Measurements from ENCODE around the gene HAUS7.

Gene HAUS7

DNA sequence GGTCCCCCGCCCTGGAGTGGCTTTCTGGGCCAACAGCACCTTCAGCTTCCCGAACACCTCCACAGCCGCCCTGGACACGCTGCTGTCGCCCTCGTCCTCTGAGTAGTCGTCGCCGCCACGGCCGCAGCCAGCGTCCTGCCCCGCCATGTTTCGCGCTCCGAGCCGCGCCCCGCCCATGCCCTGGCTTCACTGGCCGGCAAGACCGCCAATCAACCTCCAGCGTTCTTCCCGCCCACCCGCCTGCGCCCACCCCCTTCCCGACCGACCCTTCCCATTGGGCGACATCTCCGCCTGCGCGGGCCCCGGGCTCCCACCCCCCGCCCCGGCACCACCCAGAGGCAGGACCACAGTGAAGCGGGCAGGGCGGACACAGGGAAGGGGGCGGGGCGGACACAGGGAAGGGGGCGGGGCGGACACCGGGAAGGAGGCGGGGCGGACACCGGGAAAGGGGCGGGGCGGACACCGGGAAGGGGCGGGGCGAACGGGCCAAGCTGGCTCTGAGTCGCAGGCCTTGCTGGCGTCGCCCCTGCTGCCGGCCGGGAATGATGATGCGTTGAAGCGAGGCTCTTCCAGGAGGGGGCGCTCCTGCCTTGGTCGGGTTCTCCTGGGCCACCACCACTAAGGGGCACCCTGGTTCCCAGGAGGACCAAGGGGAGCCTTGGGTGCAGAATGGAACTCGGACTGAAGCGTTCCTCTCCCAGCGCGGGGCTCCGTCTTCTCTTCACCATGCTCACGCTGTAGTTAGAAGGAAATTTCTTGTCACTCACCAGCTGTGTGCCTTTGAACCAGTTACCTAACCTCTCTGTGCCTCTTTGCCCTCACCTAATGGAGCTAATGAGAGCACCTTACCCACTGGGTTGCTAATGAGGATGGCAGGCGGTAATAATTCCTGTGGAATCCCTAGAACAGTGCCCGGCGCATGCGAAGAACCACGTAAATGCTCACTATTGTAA lies at the start of gene HAUS7:
Gene HAUS7 (minus strand): TSS at position 166 of the 953 bp plus-strand sequence. CDS start 19 bp downstream, at position 147.
- peak; percentile 50 to 51 for DNase-seq

DNA sequence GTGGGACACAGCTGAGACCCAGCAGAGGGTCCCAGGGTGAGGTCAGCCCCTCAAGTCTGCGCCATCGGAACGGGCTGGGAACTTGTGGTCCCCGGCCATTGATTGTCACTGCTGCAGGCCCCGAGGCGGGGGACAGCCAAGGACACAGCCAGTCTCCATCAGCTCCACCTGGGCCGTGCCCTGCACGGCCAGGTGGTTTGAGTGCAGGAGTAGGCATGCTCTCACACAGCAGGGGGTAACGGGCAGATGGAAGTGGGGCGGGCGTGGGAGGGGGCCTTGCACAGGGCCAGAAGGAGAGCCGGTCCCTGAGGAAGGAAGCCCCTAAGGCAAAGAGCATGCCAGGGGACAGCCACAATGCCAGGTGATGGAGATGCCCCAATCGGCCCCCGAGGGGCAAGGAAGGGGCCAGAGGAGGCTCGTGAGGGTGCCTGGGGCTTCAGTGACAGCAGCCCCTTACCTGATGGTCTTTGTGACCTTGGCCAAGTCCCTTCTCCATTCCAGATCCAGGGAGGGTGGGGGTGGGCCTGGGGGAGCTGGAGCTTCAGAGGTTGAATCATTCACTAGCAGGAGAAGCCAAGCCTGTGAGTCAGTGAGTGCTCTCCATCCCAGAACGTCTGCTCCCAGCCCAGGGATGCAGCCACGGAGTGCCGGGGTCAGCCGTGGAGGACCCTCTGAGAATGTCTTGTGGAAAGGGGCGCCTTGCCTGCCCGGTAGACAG lies 49.4 kb upstream of the HAUS7 start:
- DNase-seq, result no peak

DNA sequence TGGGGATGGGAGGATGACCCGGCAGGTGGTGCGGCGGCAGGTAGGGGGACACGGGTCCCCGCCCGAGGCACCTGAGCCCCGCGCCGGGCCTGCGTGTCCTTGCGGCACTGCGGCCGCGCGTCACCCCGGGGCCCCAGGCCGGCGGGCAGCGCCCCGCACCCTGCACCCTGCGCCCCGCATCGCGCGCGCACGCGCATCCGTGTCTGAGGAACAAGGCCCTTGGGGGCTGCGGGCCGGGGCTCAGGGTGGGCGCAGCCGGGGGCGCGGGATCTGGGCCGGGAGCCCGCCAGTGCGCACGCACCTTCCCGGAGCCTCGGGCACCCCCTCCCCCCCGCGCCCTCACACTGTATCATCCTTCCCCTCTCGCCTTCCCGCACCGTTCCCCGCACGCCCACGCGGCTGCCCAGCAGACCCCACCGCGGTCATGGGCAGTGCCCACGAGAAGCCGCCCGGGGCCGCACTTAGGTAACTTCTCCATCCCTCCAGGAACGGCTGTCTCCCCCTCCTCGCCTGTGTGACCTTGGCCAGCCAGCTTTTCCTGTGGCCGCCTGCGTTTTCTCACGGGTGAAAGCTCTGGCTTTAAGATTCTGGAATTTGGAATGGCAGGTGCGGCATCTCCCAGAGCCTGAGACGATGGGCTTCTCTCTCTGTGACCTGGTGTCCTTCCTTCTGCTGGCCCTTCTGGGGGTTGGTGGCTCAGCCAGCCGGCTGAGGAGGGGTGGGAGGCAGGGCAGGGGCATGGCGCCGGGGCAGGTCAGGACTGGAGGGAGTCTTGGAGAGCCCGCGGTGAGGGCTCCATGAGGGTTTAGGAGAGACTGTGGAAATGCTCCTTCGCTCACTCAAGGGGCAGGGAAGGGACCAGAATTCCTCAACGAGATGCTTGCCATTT lies 47.8 kb upstream of the HAUS7 start:
- DNase-seq, result no peak

DNA sequence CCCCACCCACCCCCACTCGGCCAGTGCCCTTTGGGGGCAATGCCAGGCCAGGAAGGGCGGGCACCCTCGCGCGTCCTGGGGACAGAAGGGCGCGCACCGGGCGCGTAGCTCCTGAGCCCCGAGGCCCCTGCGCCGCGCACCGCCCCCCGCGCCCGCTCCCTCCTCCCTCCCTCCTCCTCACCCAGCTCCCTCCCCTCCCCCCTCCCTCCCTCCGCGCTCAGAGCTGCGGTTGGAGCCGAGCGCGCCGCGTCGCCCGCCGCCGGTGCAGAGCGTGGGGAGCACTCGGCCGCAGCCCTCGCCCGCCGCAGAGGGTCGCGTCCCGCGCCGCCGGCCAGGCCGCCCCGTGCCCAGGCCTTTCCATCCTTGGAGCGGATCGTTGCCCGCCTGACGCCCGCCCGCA lies 47.0 kb upstream of the HAUS7 start, which contains the start of gene ATP2B3:
Gene ATP2B3 (plus strand): TSS at position 220 of the 400 bp plus-strand sequence. CDS start 18,606 bp downstream, outside the sequence.
- DNase-seq, result no peak

DNA sequence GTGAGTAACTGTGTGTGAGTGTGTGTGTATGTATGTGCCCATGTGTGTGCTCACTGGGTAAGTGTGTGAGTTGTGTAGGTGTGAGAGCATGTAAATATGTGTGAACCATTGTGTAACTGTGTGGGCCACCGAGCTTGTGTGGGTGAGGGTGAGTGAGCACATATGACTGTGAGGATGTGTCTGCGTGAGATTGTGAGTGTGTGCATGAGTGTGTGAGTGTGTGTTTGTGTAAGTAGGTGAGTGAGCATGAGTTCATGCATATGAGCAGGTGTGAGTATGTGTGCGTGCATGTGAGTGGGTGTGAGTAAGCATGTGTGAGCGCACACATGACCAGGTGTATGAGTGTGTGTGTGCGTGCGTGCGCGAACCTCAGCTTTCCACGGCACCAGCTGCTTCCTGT lies 45.7 kb upstream of the HAUS7 start:
- DNase-seq, result no peak

DNA sequence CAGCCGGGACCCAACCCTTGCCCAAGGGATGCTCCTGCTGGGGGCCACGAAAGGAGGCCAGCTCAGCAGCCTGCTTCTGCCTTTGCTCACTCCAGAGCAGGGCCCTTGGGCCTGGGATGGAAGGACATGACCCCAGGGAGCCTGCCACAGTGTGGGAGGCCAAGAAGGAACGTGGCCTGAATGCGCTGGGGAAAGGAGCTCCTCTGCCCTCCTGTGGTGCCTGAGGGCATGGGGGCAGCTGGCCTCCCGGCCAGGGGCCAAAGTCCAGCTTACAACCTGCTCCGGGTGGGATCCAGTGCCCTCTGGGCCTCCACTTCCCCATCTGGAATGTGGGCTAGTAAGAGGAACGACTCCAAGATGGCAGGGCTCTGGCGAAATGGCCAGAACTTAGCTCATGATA lies 45.1 kb upstream of the HAUS7 start:
- DNase-seq, result no peak

DNA sequence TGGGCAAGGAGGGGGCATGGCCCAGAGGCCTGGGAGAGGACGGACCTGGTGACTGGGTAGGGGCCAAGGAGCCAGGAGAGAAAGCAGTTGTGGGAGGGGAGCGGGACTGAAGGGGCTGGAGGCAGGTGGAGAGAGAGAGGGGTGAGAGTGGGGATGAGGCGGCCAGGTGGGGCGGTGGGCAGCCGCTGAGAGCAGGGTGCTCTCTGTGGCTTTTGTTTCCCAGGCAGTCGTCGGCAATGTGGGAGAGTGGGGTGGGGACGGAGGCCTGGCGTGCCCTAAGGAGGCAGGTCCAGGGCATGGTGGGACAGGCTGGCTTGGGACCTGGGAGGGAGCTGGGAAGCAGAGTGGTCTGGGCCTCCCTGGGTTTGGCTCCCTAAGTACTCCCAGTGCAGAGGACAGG lies 43.9 kb upstream of the HAUS7 start:
- no peak for DNase-seq

DNA sequence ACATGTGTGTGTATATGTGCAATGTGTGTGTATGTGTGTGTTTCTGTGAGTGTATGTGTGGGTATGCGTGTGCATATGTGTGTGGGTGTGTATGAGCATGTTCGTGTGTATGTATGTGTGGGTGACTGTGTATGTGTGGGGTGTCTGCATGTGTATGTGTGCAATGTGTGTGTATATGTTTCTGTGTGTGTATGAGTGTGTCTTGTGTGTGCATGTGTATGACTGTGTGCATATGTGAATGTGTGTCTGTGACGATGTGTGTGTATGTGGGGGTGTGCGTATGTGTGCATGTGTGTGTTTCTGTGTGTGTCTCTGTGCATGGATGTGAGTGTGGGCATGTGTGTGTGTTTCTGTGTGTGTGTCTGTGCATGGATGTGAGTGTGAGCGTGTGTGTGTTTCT lies 42.9 kb upstream of the HAUS7 start:
- DNase-seq, result no peak

DNA sequence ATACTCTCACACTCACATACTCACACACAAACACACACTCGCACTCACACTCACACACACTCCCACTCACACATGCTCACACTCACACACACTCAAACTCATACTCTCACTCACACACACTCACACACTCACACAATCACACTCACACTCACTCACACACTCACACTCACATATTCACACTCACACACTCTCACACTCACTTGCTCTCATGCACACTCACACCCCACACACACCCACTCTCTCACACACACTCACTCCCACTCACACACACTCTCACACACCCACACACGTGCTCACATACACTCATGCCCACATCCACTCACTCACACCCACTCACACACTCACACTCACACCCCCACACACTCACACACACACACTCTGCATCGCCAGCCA lies 42.1 kb upstream of the HAUS7 start:
- no peak for DNase-seq

DNA sequence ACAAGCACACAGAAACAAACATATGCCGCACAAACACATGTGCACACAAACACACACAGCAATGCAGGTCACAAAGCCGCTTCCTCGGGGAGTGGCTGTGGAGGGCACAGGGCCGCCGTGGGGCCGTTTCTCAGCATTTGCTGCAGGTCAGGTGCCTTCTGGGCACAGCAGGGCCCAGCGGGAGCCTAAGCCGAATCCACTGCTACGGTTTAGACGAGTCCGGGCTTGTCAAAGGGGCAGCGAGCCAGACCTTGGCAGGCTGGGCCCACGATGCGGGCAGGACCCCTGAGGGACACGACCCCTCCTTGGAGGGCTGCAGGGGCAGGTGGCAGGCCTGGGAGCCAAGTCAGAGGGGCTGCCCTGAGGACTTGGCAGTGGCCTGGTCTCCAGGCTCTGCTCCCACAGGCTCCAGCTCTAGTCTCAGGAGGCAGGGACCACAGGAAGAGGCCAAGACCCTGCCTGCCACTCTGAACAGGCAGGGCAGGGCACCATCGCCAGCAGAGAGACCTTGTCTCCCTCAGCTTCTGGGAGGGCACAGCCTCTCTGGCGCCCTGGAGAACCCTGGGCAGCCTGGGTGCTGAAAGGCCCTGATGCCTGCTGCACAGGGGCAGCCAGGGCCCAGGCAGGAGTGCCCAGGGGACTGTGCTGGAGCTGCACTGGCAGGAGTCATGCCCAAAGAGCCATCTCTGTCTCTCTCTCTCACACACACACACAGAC lies 41.6 kb upstream of the HAUS7 start:
- no peak for DNase-seq

DNA sequence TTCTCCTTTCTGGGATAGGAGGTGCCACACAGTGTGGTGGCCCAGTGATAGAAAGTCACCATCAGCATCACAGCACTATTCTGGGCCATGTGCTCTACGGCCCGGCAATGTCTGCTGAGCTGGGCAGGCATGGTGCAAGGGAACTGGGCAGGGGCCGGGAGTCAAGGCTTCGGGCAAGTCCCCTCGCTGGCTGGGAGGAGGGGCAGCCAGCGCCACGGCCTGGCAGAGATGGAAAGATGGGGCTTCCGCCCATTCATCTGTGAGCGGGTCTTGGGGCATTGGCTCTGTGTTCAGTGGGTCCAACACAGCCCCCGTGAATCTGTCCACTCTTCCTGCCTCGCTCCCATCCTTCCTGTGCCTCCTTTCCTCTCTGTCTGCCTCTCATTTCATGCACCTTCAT lies 40.0 kb upstream of the HAUS7 start:
- no peak for DNase-seq

DNA sequence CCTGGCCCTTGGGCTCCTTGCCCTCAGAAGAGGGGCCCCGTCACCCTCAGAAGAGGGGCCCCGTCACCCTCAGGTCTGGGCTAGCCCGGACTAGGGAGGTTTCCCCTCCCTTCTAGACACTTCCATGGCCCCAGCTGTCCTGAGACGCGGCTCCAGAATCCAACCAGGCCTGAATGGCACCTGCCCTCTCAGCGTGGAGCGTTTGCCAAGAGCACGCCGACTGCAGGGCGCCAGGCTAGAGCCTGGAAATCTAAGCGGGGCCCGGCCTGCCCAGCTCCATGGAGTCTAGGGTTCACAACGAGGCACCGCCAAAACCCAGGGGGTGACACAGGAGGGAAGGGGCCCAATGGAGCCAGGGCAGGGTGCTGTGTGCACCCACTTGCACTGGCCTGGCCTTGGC lies 39.2 kb upstream of the HAUS7 start:
- peak in 1 of 2 experiments; percentile 1 for DNase-seq

DNA sequence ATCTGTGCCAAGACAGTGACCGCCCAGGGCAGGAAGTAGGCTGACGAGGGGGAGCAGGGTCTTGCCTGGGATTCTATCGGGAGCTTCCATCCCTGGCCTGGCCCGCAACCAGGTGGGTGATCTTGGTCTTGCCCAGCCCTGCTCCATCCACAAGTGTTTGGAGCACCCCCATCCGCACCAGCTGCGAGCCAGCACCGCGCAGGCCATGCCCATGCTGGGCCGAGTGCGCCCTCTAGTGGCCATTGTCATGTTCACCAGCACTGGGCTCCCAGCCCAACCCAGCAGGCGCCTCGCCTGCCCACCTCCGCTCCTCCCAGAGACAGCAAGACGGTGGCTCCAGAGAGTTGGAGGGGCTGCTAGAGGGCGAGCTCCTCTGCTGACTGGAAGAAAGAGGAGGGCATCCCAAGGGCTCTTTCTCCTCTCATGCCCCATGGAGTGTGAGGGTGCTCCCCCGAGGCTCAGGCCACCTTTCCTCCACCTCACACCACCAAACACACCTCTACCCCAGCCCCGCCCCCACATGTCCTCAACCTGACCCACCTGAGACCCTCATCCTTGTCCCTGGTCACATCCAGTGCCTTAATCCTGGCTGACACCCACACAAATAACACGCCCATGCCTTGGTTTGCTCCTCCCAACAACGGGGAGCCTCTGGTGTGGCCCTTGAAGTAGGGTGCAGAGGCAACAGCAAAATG lies 37.3 kb upstream of the HAUS7 start:
- DNase-seq, result peak in 1 of 2 experiments; percentile 8

DNA sequence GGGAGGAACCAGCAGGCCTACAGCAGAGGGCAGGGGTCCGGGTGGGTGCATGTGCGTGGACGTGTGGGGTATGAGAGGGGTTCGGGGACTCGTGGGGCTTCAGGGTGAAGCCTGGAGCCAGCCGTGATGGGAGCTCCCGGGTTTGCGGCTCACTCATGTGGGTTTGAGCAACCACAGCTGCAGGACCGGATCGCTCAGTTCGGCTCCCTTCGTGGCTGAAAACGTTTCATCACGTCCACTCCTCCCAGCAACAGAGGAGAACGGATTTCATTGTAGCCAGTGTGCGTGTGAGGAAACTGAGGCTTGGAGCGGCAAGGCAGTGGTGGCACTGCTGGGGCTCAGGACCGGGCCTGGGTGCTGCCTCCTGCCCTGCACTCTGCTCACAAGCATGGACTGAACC lies 35.0 kb upstream of the HAUS7 start:
- DNase-seq, result no peak

DNA sequence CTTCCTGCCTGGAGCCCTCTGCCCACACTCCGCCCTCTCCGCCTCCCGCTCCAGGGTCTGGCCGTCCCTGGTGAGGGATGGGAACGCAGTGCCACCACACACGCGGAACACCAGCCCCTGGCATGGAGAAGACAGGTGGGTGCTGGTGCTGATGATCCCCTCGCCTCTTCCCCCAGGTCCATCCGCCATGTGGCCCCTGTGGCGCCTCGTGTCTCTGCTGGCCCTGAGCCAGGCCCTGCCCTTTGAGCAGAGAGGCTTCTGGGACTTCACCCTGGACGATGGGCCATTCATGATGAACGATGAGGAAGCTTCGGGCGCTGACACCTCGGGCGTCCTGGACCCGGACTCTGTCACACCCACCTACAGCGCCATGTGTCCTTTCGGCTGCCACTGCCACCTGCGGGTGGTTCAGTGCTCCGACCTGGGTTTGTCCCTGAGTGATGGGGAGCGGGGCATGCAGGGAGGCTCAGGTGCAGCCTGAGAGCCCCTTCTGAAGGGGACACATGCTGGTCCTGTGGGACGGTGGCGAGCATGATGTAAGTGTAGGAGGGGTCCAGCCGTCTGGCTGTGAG lies 34.2 kb upstream of the HAUS7 start:
- no peak for DNase-seq

DNA sequence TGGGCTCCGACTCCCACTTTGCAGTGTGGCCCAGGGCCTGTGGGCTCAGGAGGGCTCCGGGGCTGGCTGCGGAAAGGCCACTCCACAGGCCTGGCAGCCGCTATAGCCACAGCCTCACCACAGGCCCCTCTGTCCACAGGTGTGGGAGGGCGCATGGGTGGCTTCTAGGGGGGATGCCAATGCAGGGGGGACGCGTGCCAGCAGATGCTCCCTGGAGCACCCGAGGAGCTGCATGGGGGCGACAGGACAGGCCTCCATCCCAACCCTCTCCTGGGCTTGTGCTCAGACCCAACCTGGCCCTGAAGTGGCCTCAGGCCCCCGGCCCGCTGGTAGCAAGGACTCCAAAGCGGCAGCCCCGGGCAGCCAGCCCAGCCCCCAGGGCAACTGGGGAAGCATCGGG lies 32.4 kb upstream of the HAUS7 start:
- no peak for DNase-seq

DNA sequence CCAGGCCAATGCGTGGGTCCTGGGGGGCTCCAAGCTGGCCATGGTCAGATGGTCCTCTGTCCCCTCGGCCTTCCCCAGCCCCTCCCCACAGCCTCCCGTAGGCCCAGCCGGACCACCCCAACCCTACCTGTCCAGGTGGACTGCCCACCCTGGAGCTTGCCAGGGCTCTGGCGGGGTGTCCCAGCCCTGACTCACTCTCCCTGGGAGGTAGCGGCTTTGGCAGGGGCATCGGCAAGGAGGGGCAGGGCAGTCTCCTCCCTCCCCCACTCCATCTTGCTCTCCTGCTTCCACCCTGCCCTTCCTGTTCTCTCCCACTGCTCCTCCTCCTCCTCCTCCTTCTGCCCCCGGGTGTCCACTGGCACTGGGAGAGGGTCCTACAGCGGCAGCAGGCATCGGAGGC lies 31.8 kb upstream of the HAUS7 start:
- DNase-seq, result no peak

DNA sequence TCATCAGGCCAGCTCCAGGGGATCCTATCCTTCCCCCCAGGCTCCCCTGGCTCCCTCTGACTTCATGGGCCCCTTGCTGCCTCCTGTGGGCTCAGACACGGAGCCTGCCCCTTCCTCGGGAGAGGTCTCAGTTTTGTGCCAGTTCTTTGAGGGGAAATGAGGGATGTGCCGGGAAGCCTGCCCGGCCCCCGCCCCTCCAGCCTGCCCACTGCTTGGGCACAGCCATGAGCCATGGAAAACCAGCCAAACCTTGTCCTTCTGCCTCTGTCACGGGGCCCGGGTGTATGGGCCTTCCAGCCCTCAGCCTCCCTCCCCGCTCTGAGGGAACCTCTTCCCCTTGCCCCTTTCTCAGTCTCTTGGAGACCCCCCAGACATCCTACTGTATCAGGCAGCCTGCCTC lies 31.2 kb upstream of the HAUS7 start:
- DNase-seq, result no peak

DNA sequence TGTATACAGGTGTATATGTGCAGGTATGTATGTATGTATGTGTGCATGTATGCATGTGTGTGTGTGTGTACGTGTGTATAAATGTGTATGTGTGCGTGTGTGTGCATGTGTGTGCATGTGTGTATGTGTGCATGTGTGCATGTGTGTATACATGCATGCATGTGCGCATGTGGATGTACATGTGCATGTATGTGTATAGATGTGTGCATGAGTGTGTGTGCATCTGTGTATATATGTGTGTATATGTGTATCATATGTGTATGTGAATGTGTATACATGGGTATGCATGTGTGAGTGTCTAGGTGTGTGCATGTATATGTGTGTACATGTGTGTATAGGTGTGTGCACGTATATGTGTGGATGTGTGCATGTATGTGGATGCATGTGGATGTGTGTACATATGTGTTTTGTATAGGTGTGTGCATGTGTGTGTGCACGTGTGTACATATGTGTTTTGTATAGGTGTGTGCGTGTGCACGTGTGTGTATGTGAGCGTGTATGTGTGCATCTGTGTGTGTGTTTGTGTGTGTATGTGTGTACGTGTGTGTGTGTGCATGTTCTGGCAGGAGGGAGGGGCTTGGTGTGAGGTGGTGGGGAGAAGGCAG lies 30.4 kb upstream of the HAUS7 start:
- DNase-seq, result no peak

DNA sequence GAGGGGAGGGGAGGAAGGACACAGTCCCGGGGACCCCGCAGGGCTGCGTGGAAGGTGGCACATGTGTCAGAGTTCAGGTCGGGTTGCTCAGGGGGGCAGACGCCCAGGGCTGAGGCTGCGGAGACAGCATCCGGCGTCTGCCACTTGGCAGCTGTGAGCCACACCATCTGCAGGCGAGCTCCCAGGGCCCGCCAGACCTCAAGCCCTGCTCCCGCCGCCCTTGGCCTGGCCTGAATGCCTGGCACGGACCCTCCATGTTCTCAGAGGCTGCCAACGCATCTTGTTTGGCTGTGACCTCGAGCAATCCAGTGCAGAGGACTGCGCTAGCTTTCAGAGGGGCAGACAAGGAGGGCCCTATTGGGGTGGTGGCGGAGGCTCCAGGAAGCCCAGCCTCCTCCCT lies 29.5 kb upstream of the HAUS7 start:
- DNase-seq, result no peak

DNA sequence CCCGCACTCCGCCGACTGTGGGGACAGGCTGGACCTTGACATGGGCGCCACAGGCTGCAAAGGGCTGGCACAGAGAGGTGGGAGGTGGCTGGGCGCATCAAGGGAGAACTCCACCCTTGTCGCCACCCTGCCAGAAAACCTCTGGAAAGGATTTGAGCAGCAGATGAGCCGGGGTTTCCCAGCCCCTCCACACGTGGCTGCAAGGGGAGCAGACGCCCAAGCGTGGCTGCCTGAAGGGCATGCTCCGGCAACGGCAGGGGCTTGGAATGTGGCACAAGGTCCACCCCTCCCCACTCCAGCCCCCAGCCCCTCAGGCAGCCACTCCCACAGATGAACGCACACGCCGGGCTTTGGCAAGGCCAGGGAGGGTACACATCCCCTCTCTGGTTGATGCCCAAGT lies 29.0 kb upstream of the HAUS7 start:
- no peak for DNase-seq

Data from cerebellar nuclear complex (tissue), 1 donor.